ENCODE data around the gene KRT36.

- TF ChIP-seq CTCF (IDR thresholded peaks at IDR 0.05), result no peak
- TF ChIP-seq POLR2A (IDR thresholded peaks at IDR 0.05), result no peak
Observed at GRCh38 chr17:41534899-41535546, 45.3 kb upstream of the KRT36 start.

Measured in adrenal gland (tissue), 5 donors.